GM21381 (cell line): ENCODE data around the gene IFIH1.

Experiments
- ATAC-seq: cut with Tn5 transposase; IDR thresholded peaks from one replicate; pipeline ENCODE4 v1.9.1; 2021; ENCODE audit warnings: mild to moderate bottlenecking, moderate library complexity; ENCODE audit not compliant: unreplicated experiment

IFIH1 gene

GRCh38 chr2:162318328-162319180 is at the start of gene IFIH1:
TSS of gene IFIH1 (minus strand) at chr2:162318684. CDS start at chr2:162318307, 377 bp downstream.
- ATAC-seq, result peak; percentile 79

- ATAC-seq, result no peak
Observed at GRCh38 chr2:162365392-162365791, 46.9 kb upstream of the IFIH1 start.

- ATAC-seq, result no peak
Observed at GRCh38 chr2:162344617-162344950, 26.1 kb upstream of the IFIH1 start.

GRCh38 chr2:162343824-162344616 is 25.5 kb upstream of the IFIH1 start, which contains the start of gene GCA:
TSS of gene GCA (plus strand) at chr2:162344132. CDS start at chr2:162344249, 117 bp downstream.
- peak; percentile 98 for ATAC-seq

- no peak for ATAC-seq
Observed at GRCh38 chr2:162343492-162343823, 25.0 kb upstream of the IFIH1 start.

- ATAC-seq, result no peak
Observed at GRCh38 chr2:162342841-162343240, 24.4 kb upstream of the IFIH1 start.

GRCh38 chr2:162342321-162342720 is 23.8 kb upstream of the IFIH1 start:
- ATAC-seq, result no peak

GRCh38 chr2:162340822-162341221 is 22.3 kb upstream of the IFIH1 start:
- no peak for ATAC-seq

- no peak for ATAC-seq
Observed at GRCh38 chr2:162337868-162338267, 19.4 kb upstream of the IFIH1 start.

- ATAC-seq, result peak; percentile 69
Observed at GRCh38 chr2:162333968-162334367, 15.5 kb upstream of the IFIH1 start.

GRCh38 chr2:162330881-162331280 is 12.4 kb upstream of the IFIH1 start:
- no peak for ATAC-seq

- ATAC-seq, result peak; percentile 87
Observed at GRCh38 chr2:162328424-162329157, 10.1 kb upstream of the IFIH1 start.

GRCh38 chr2:162327806-162328205 is 9.3 kb upstream of the IFIH1 start:
- no peak for ATAC-seq

GRCh38 chr2:162327134-162327769 is 8.8 kb upstream of the IFIH1 start:
- ATAC-seq, result no peak

GRCh38 chr2:162324953-162325352 is 6.5 kb upstream of the IFIH1 start:
- no peak for ATAC-seq

- no peak for ATAC-seq
Observed at GRCh38 chr2:162320864-162321517, 2.5 kb upstream of the IFIH1 start.

- peak; percentile 7 for ATAC-seq
Observed at GRCh38 chr2:162317861-162318327, 590 bp downstream of the IFIH1 start.

- no peak for ATAC-seq
Observed at GRCh38 chr2:162317058-162317742, 1.3 kb downstream of the IFIH1 start.

GRCh38 chr2:162316590-162316989 is 1.9 kb downstream of the IFIH1 start:
- no peak for ATAC-seq

- ATAC-seq, result no peak
Observed at GRCh38 chr2:162315938-162316337, 2.5 kb downstream of the IFIH1 start.
